Measurements from ENCODE around the gene SCARB1. TPM values are rescaled to one million over a fixed set of nuclear protein-coding genes. Genes with fewer than 3 reads are reported as not detected.

SCARB1 gene
- total and polyA plus RNA-seq, 9 of the 15 experiments (the other 6 are each of a cell fraction or from before 2014, with no cell fraction given), result 0.56 to 157 (median 52.8) TPM

DNA sequence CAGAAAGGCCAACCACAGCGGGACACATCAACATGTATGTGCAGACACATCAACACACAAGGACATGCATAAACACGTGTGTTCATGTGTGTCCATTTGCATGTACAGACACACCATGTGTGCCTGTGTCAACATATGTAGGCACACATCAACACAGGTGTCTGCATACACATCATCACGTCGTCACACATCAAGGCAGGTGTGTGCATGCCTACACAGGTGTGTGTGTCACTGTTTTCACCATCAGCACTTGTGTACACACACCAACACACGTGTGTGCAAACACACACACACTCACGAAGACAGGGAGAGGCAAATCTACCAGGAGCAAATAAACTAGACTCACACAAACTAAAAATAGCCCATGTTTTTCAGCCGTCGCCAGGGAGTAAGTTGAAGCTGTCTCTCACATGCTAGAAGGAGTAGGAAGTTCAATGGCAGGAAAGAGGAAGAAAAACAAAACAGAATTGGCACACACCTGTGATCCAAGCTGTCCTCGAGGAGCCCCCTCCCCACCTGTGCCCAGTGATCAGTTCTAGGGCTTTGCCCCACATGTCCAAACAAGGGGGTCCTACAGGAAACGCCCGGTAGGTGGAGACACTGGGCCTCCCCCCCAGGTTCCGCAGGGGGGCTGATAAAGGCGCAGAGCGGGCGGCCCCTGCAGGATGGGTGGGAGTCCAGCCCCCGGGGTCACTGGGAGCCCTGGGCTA is 7.4 kb downstream of the SCARB1 start:
- peak overlapping the region; percentile 41; the same call in 1 of the 3 replicates for H3K27ac ChIP-seq (ENCODE audit: extremely low read depth, low read depth, low read length)
- peaks cover 15% of the 10 kb centered on the region for H3K9me1 ChIP-seq (ENCODE audit: control insufficient read depth, insufficient read depth, low read length)
- peaks cover 89% of the 10 kb centered on the region for H3K36me3 ChIP-seq (ENCODE audit: control insufficient read depth, insufficient read depth, low read length)
- in situ Hi-C loops (cut with MboI) (no loop called here), intact Hi-C loops (cut with micrococcal nuclease) (no loop called here)
- TF ChIP-seq, protein P1, sequence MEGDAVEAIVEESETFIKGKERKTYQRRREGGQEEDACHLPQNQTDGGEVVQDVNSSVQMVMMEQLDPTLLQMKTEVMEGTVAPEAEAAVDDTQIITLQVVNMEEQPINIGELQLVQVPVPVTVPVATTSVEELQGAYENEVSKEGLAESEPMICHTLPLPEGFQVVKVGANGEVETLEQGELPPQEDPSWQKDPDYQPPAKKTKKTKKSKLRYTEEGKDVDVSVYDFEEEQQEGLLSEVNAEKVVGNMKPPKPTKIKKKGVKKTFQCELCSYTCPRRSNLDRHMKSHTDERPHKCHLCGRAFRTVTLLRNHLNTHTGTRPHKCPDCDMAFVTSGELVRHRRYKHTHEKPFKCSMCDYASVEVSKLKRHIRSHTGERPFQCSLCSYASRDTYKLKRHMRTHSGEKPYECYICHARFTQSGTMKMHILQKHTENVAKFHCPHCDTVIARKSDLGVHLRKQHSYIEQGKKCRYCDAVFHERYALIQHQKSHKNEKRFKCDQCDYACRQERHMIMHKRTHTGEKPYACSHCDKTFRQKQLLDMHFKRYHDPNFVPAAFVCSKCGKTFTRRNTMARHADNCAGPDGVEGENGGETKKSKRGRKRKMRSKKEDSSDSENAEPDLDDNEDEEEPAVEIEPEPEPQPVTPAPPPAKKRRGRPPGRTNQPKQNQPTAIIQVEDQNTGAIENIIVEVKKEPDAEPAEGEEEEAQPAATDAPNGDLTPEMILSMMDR (IDR thresholded peaks at IDR 0.05 in 2 of 3, conservative IDR thresholded peaks at IDR 0.05 in 1 of 3; ENCODE audit: insufficient read depth in 2 of 3, low read depth in 1 of 3, low read length in 3 of 3), result peak; percentile 13 to 47 (median 36); a peak in 4 of 6 replicates
- TF ChIP-seq, protein P2, sequence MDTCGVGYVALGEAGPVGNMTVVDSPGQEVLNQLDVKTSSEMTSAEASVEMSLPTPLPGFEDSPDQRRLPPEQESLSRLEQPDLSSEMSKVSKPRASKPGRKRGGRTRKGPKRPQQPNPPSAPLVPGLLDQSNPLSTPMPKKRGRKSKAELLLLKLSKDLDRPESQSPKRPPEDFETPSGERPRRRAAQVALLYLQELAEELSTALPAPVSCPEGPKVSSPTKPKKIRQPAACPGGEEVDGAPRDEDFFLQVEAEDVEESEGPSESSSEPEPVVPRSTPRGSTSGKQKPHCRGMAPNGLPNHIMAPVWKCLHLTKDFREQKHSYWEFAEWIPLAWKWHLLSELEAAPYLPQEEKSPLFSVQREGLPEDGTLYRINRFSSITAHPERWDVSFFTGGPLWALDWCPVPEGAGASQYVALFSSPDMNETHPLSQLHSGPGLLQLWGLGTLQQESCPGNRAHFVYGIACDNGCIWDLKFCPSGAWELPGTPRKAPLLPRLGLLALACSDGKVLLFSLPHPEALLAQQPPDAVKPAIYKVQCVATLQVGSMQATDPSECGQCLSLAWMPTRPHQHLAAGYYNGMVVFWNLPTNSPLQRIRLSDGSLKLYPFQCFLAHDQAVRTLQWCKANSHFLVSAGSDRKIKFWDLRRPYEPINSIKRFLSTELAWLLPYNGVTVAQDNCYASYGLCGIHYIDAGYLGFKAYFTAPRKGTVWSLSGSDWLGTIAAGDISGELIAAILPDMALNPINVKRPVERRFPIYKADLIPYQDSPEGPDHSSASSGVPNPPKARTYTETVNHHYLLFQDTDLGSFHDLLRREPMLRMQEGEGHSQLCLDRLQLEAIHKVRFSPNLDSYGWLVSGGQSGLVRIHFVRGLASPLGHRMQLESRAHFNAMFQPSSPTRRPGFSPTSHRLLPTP (IDR thresholded peaks at IDR 0.05; ENCODE audit: borderline replicate concordance, extremely low read depth, insufficient read length), result no peak
- TF ChIP-seq RAD21 (CRISPR knock-in tag; conservative IDR thresholded peaks at IDR 0.05 in 1 of 2, IDR thresholded peaks at IDR 0.05 in 1 of 2) (peak in 1 of 2 experiments; percentile 24; a peak in 1 of 4 replicates), TARDBP (IDR thresholded peaks at IDR 0.05) (no peak), POLR2A (conservative IDR thresholded peaks at IDR 0.05) (peak; percentile 47), POLR2G (IDR thresholded peaks at IDR 0.05; ENCODE audit: low read depth, low read length) (peak; percentile 40; the same call in 1 of the 2 replicates), ZBTB7A (IDR thresholded peaks at IDR 0.05; ENCODE audit: borderline replicate concordance, control insufficient read depth, low read depth, low read length) (peak; percentile 30; the same call in 1 of the 2 replicates), PRPF4 (IDR thresholded peaks at IDR 0.05; ENCODE audit: insufficient read depth, low read depth, low read length, poor library complexity, severe bottlenecking) (no peak), SUPT5H (IDR thresholded peaks at IDR 0.05) (0 out of 2 replicates have a peak, but pooled peaks have one; percentile 19)
- TF ChIP-seq, protein P3, sequence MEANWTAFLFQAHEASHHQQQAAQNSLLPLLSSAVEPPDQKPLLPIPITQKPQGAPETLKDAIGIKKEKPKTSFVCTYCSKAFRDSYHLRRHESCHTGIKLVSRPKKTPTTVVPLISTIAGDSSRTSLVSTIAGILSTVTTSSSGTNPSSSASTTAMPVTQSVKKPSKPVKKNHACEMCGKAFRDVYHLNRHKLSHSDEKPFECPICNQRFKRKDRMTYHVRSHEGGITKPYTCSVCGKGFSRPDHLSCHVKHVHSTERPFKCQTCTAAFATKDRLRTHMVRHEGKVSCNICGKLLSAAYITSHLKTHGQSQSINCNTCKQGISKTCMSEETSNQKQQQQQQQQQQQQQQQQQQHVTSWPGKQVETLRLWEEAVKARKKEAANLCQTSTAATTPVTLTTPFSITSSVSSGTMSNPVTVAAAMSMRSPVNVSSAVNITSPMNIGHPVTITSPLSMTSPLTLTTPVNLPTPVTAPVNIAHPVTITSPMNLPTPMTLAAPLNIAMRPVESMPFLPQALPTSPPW (CRISPR knock-in tag; IDR thresholded peaks at IDR 0.05), result peak; percentile 51
- FAIRE-seq (no peak), DNase-seq (ENCODE audit: extremely low read depth in 1 of 4, low spot score in 3 of 4) (peak in 1 of 4 experiments; percentile 52), ATAC-seq (no peak)
- H2AFZ ChIP-seq (ENCODE audit: low read depth, low read length), result no peak overlapping the region
- H3K9ac ChIP-seq (ENCODE audit: insufficient read depth in 1 of 2, low read depth in 2 of 2, low read length in 2 of 2), result no peak overlapping the region
- H3K4me2 ChIP-seq (ENCODE audit: insufficient read depth, low read length), result peak overlapping the region; percentile 9
- ChIA-PET POLR2A (interaction anchor here (1.0 to 1.9 kb wide), 2 partner anchors 58 to 365 kb away, joined by 3 to 5 read pairs; partner anchors contain the start of gene UBC), CTCF (ENCODE audit: low intra/inter-chr PET ratio) (no interaction called here)
- no peak overlapping the region for H3K4me3 ChIP-seq
- peaks cover 93% of the 10 kb centered on the region for H3K79me2 ChIP-seq (ENCODE audit: control insufficient read depth, insufficient read depth, low read length)
- H3K4me1 ChIP-seq (replicated peaks in 1 of 2; ENCODE audit: control insufficient read depth in 2 of 2, insufficient read depth in 2 of 2, low read length in 2 of 2), result peaks cover 14 to 29% of the 10 kb centered on the region in 2 experiments
- H3K9me3 ChIP-seq (replicated peaks; ENCODE audit: control insufficient read depth, insufficient read depth, low read depth, low read length), result no peaks in the 10 kb centered on the region
- no peaks in the 10 kb centered on the region for H3K27me3 ChIP-seq (ENCODE audit: control insufficient read depth in 2 of 2, insufficient read depth in 2 of 2, low read length in 2 of 2)
- peaks cover 27% of the 10 kb centered on the region for H4K20me1 ChIP-seq (replicated peaks; ENCODE audit: control insufficient read depth, insufficient read depth, low read length)
- BruUV-seq (replicated peaks), result no TSS peak
- WGBS (ENCODE audit: insufficient coverage, low coverage, missing lambda C conversion rate), result 72% methylated on average over 16 of the region's 16 CpGs
